A549 (cell line): ENCODE results near the gene MDGA2. TPM values are rescaled to one million over a fixed set of nuclear protein-coding genes. Genes with fewer than 3 reads are reported as not detected.

Experiments used
- ATAC-seq, 2 experiments: fragments of 200-7000 bp in 1 of 2; fragments of >200 bp in 1 of 2; cut with Nextera tagmentation in 1 of 2; cut with Tn5 transposase in 1 of 2; 3 replicates each; pipeline versions ENCODE4 v1.8.0 to v1.9.1; 2018 to 2020; ENCODE audit warnings: mild to moderate bottlenecking in 1 of 2, moderate library complexity in 1 of 2
- CTCF ChIA-PET: fragments of 300-600 bp; sonication (Branson Sonifier 250); formaldehyde crosslinking; extraction: SDS; loops from one replicate; lab custom pipeline; 2021; ENCODE audit warnings: antibody characterized with exemption, inconsistent platforms; lab: Yijun Ruan, JAX
- POLR2A ChIA-PET: fragments of 350-600 bp; formaldehyde crosslinking; extraction: SDS; loops from one replicate; lab custom pipeline; 2021; ENCODE audit warnings: antibody characterized with exemption, inconsistent platforms; lab: Yijun Ruan, JAX
- DNase-seq, 2 experiments: peaks; one replicate each; pipeline versions ENCODE4 v3.0.0 to v3.0.0-alpha.2; 2011 to 2016; ENCODE audit warnings: low read depth in 1 of 2, low spot score in 1 of 2
- FAIRE-seq: peaks from 2 replicates; lab custom pipeline; 2011; peaks lifted over from hg19 to GRCh38; lab: Jason Lieb, UNC
- H3K27ac ChIP-seq, 2 experiments: fragments of >200 bp; sonication (Bioruptor Twin); formaldehyde crosslinking; 3 replicates each; pipeline ENCODE4 v1.5.1; 2016 to 2017
- H3K4me1 ChIP-seq: fragments of >200 bp; sonication (Bioruptor Twin); formaldehyde crosslinking; 3 replicates; pipeline ENCODE4 v1.6.1; 2016
- H3K4me2 ChIP-seq: fragments of >200 bp; sonication (Bioruptor Twin); formaldehyde crosslinking; 3 replicates; pipeline ENCODE4 v1.6.1; 2016
- H3K4me3 ChIP-seq: fragments of >200 bp; sonication (Bioruptor Twin); formaldehyde crosslinking; 3 replicates; pipeline ENCODE4 v1.5.1; 2016
- H3K9me3 ChIP-seq: fragments of >200 bp; sonication (Bioruptor Twin); formaldehyde crosslinking; 3 replicates; pipeline ENCODE4 v1.6.1; 2016
- BHLHE40 ChIP-seq: IDR thresholded peaks from 2 replicates; pipeline ENCODE4 v1.6.1; 2012; ENCODE audit warnings: low read depth, low read length, inconsistent platforms
- CBX2 ChIP-seq: fragments of 200-600 bp; sonication (generic); IDR thresholded peaks from 2 replicates; pipeline ENCODE4 v1.6.1; 2016; ENCODE audit warnings: low read depth, mild to moderate bottlenecking, borderline replicate concordance
- CBX8 ChIP-seq: fragments of 200-600 bp; sonication (generic); IDR thresholded peaks from 2 replicates; pipeline ENCODE4 v1.6.1; 2016
- CHD4 ChIP-seq: fragments of 200-600 bp; sonication (generic); IDR thresholded peaks from 2 replicates; pipeline ENCODE4 v1.6.1; 2016; ENCODE audit warnings: antibody characterized with exemption, mild to moderate bottlenecking, borderline replicate concordance
- EHMT2 ChIP-seq: fragments of 200-600 bp; sonication (generic); IDR thresholded peaks from 2 replicates; pipeline ENCODE4 v1.6.1; 2016; ENCODE audit warnings: antibody characterized with exemption, low read depth, mild to moderate bottlenecking, moderate library complexity
- ESRRA ChIP-seq: fragments of 150-350 bp; IDR thresholded peaks from 2 replicates; pipeline ENCODE4 v1.6.1; 2014; ENCODE audit warnings: mild to moderate bottlenecking, low read length, borderline replicate concordance
- FOSB ChIP-seq: fragments of 250-450 bp; sonication (Bioruptor Pico); IDR thresholded peaks from 2 replicates; pipeline ENCODE4 v1.5.0; 2020; ENCODE audit warnings: mild to moderate bottlenecking, moderate library complexity
- FOSL2 ChIP-seq, 2 experiments: fragments of 450-650 bp in 1 of 2; fragments of >200 bp in 1 of 2; sonication (Bioruptor Twin) in 1 of 2; formaldehyde crosslinking; IDR thresholded peaks; 2 replicates each; pipeline versions ENCODE4 v1.5.0 to v1.6.1; 2016 to 2020; ENCODE audit warnings: mild to moderate bottlenecking in 1 of 2, moderate library complexity in 1 of 2
- FOXS1 ChIP-seq: fragments of 250-450 bp; sonication (Bioruptor Pico); IDR thresholded peaks from 2 replicates; pipeline ENCODE4 v1.5.0; 2020; ENCODE audit warnings: mild to moderate bottlenecking, moderate library complexity
- GATA3 ChIP-seq: IDR thresholded peaks from 2 replicates; pipeline ENCODE4 v1.6.1; 2012; ENCODE audit warnings: borderline replicate concordance
- HEYL ChIP-seq: fragments of 250-450 bp; sonication (Bioruptor Pico); IDR thresholded peaks from 2 replicates; pipeline ENCODE4 v1.8.0; 2021; ENCODE audit warnings: mild to moderate bottlenecking, moderate library complexity
- HOXA7 ChIP-seq: fragments of 250-450 bp; sonication (Bioruptor Pico); IDR thresholded peaks from 2 replicates; pipeline ENCODE4 v1.5.0; 2020; ENCODE audit warnings: mild to moderate bottlenecking, moderate library complexity
- HOXB13 ChIP-seq: fragments of 250-450 bp; sonication (Bioruptor Pico); IDR thresholded peaks from 2 replicates; pipeline ENCODE4 v1.5.0; 2020; ENCODE audit warnings: low read depth, mild to moderate bottlenecking, moderate library complexity
- JUNB ChIP-seq: fragments of >200 bp; sonication (Bioruptor Twin); formaldehyde crosslinking; IDR thresholded peaks from 2 replicates; pipeline ENCODE4 v1.6.1; 2016
- KDM1A ChIP-seq: fragments of 200-600 bp; sonication (generic); IDR thresholded peaks from 2 replicates; pipeline ENCODE4 v1.6.1; 2016; ENCODE audit warnings: low read depth, mild to moderate bottlenecking
- MAFK ChIP-seq: fragments of 450-650 bp; IDR thresholded peaks from 2 replicates; pipeline ENCODE4 v1.6.1; 2014; ENCODE audit not compliant: partially characterized antibody
- MYC ChIP-seq: IDR thresholded peaks from 2 replicates; pipeline ENCODE4 v1.6.1; 2012; ENCODE audit warnings: mild to moderate bottlenecking, inconsistent platforms, low read length, improper control_type of control experiment, borderline replicate concordance
- NR3C1 ChIP-seq: fragments of >200 bp; sonication (Bioruptor Twin); formaldehyde crosslinking; IDR thresholded peaks from 3 replicates; pipeline ENCODE4 v1.6.1; 2017
- POLR2A ChIP-seq: IDR thresholded peaks from 2 replicates; pipeline ENCODE4 v1.6.1; 2012; ENCODE audit warnings: mild to moderate bottlenecking, low read length
- RAD21 ChIP-seq, 2 experiments: fragments of >200 bp in 1 of 2; sonication (Bioruptor Twin) in 1 of 2; formaldehyde crosslinking in 1 of 2; IDR thresholded peaks in 1 of 2; conservative IDR thresholded peaks in 1 of 2; 2 replicates in 1 of 2; 3 replicates in 1 of 2; pipeline ENCODE4 v1.6.1; 2012 to 2018; ENCODE audit warnings: inconsistent platforms in 1 of 2
- RCOR1 ChIP-seq: fragments of 150-350 bp; IDR thresholded peaks from 2 replicates; pipeline ENCODE4 v1.6.1; 2014; ENCODE audit warnings: antibody characterized with exemption, low read length, low read depth
- RFX5 ChIP-seq: fragments of 450-650 bp; IDR thresholded peaks from 2 replicates; pipeline ENCODE4 v1.7.1; 2014; ENCODE audit warnings: antibody characterized with exemption, mild to moderate bottlenecking, moderate library complexity
- RNF2 ChIP-seq: fragments of 200-600 bp; sonication (generic); IDR thresholded peaks from 2 replicates; pipeline ENCODE4 v1.6.1; 2016; ENCODE audit warnings: low read depth, mild to moderate bottlenecking, antibody characterized with exemption, moderate library complexity, borderline replicate concordance
- SMC3 ChIP-seq: fragments of >200 bp; sonication (Bioruptor Twin); formaldehyde crosslinking; IDR thresholded peaks from 3 replicates; pipeline ENCODE4 v1.6.1; 2018; ENCODE audit warnings: inconsistent platforms
- SREBF2 ChIP-seq: fragments of 450-650 bp; IDR thresholded peaks from 2 replicates; pipeline ENCODE4 v1.6.1; 2014; ENCODE audit warnings: mild to moderate bottlenecking, moderate library complexity
- TFCP2L1 ChIP-seq: fragments of 250-450 bp; sonication (Bioruptor Pico); IDR thresholded peaks from 2 replicates; pipeline ENCODE4 v1.5.0; 2021; ENCODE audit warnings: mild to moderate bottlenecking
- TP53 ChIP-seq: fragments of 250-450 bp; sonication (Bioruptor Pico); IDR thresholded peaks from 2 replicates; pipeline ENCODE4 v1.5.0; 2021; ENCODE audit warnings: mild to moderate bottlenecking, moderate library complexity
- ZC3H11A ChIP-seq: fragments of 450-650 bp; IDR thresholded peaks from 2 replicates; pipeline ENCODE4 v1.6.1; 2014; ENCODE audit warnings: antibody characterized with exemption, mild to moderate bottlenecking
- ZFP36 ChIP-seq: fragments of 450-650 bp; IDR thresholded peaks from 2 replicates; pipeline ENCODE4 v1.6.1; 2014; ENCODE audit warnings: borderline replicate concordance; ENCODE audit not compliant: partially characterized antibody
- ZNF302 ChIP-seq: fragments of 250-450 bp; sonication (Bioruptor Pico); IDR thresholded peaks from 2 replicates; pipeline ENCODE4 v1.9.0; 2021; ENCODE audit warnings: inconsistent platforms, mild to moderate bottlenecking, moderate library complexity
- WGBS: methylation state at CpG from one replicate; pipeline ENCODE4 v1.1.6; 2017; ENCODE audit errors: missing lambda C conversion rate; 5-methylcytosine and 5-hydroxymethylcytosine counted together
- polyA plus RNA-seq, 4 experiments: library from polyadenylated mRNA; depleted of rRNA in 3 of 4; stranded (reverse); fragments of >200 nt; fragmentation: RNase III in 1 of 4; extraction: RNeasy Plus Mini Kit Qiagen cat#74134 plus additional on column Dnase treatment in 1 of 4; gene quantifications; 2 replicates in 3 of 4; 3 replicates in 1 of 4; pipeline ENCODE4 v1.2.3, GENCODE V29; 2011 to 2017
- TF ChIP-seq, protein P1 (sequence below): IDR thresholded peaks from 2 replicates; pipeline ENCODE4 v1.6.1; 2012
- TF ChIP-seq, protein P2 (sequence below): fragments of 250-450 bp; sonication (Bioruptor Pico); IDR thresholded peaks from 2 replicates; pipeline ENCODE4 v1.5.0; 2020; ENCODE audit warnings: low read depth, mild to moderate bottlenecking, moderate library complexity
- TF ChIP-seq, protein P3 (sequence below): fragments of >200 bp; sonication (Bioruptor Twin); formaldehyde crosslinking; IDR thresholded peaks from 2 replicates; pipeline ENCODE4 v1.6.1; 2016
- TF ChIP-seq, protein P4 (sequence below): IDR thresholded peaks from 2 replicates; pipeline ENCODE4 v1.6.1; 2012; ENCODE audit warnings: low read depth, borderline replicate concordance

Gene MDGA2
- polyA plus RNA-seq, 2 of the 4 experiments (the other 2 are of a cell fraction): 0.08 to 0.12 TPM

DNA sequence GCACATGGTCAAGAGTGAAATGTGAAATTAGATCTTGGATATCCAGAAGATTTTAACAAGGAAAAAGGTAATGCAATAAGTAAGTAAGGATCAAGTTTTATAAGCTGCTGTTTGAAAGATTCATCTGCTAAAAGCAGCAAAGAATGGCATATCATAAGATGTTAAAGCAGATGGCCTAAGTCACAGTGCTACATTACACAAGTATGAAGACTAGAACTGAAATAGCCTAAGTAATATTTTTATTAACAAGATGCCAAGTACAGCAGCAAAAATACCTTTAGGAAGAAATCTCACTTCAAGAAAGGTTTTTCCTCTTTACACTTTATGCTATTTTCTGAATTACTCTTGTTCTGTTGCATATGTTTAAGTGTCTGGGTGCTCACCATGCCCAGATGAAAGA is 414.1 kb downstream of the MDGA2 start:
- Histone ChIP-seq H3K27ac (no peak overlapping the region), H3K9me3 (no peaks in the 10 kb centered on the region), H3K4me2 (no peak overlapping the region), H3K4me1 (no peaks in the 10 kb centered on the region), H3K4me3 (no peak overlapping the region)
- ATAC-seq (no peak), DNase-seq (no peak), FAIRE-seq (no peak)
- TF ChIP-seq, protein P1, sequence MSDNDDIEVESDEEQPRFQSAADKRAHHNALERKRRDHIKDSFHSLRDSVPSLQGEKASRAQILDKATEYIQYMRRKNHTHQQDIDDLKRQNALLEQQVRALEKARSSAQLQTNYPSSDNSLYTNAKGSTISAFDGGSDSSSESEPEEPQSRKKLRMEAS: no peak
- TF ChIP-seq RAD21 (conservative IDR thresholded peaks at IDR 0.05 in 1 of 2, IDR thresholded peaks at IDR 0.05 in 1 of 2): no peak
- TF ChIP-seq GATA3: no peak
- TF ChIP-seq SREBF2: no peak
- TF ChIP-seq NR3C1: no peak
- TF ChIP-seq FOSB (CRISPR knock-in tag): no peak
- no peak for TF ChIP-seq ESRRA
- no peak for TF ChIP-seq TFCP2L1 (CRISPR knock-in tag)
- no peak for TF ChIP-seq CHD4
- TF ChIP-seq MAFK: no peak
- ChIA-PET POLR2A (no interaction called here), CTCF (no interaction called here)

DNA sequence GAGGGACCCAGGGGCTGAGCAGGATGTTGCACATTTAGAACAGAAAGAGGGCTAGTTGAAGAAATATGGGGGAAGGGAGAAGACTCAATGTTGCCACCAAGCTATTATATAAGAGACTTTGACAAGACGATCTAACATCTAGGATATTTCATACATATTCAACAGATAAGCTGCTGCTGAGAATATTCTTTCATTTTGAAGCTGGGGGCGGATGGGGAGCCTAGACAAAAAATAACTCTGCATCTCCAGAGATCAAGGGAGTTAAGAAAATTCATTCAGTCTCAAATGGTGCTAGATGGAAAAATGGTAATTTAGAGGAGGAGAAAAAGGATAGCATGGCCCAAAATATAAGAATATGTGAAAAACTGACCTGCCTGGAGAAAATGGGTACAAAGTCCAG is 415.6 kb downstream of the MDGA2 start:
- DNase-seq (no peak), ATAC-seq (no peak), FAIRE-seq (no peak)
- TF ChIP-seq RNF2: no peak
- no peak for TF ChIP-seq HOXA7 (CRISPR knock-in tag)
- no peak for TF ChIP-seq RCOR1
- no peak for TF ChIP-seq TFCP2L1 (CRISPR knock-in tag)
- no peak for TF ChIP-seq MAFK
- TF ChIP-seq, protein P2, sequence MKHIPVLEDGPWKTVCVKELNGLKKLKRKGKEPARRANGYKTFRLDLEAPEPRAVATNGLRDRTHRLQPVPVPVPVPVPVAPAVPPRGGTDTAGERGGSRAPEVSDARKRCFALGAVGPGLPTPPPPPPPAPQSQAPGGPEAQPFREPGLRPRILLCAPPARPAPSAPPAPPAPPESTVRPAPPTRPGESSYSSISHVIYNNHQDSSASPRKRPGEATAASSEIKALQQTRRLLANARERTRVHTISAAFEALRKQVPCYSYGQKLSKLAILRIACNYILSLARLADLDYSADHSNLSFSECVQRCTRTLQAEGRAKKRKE: no peak
- no peak for TF ChIP-seq HEYL (CRISPR knock-in tag)
- TF ChIP-seq JUNB: no peak
- TF ChIP-seq KDM1A: no peak
- TF ChIP-seq FOSL2 (IDR thresholded peaks at IDR 0.05): no peak
- no peak for TF ChIP-seq FOSL2 (CRISPR knock-in tag; IDR thresholded peaks at IDR 0.05)
- no peak for TF ChIP-seq BHLHE40
- TF ChIP-seq, protein P3, sequence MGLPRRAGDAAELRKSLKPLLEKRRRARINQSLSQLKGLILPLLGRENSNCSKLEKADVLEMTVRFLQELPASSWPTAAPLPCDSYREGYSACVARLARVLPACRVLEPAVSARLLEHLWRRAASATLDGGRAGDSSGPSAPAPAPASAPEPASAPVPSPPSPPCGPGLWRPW: no peak
- TF ChIP-seq CBX8: no peak
- TF ChIP-seq TP53: no peak
- TF ChIP-seq ZNF302 (CRISPR knock-in tag): no peak
- TF ChIP-seq HOXB13 (CRISPR knock-in tag): no peak
- no peak overlapping the region for H3K27ac ChIP-seq
- H3K9me3 ChIP-seq: no peaks in the 10 kb centered on the region
- ChIA-PET POLR2A (no interaction called here), CTCF (interaction anchor here (1.0 kb wide), 1 partner anchor 12 kb away, joined by 3 read pairs; no protein-coding TSS in a partner anchor)
- no peak overlapping the region for H3K4me2 ChIP-seq
- H3K4me3 ChIP-seq: no peak overlapping the region
- 4% methylated on average over 2 of the region's 2 CpGs for WGBS
- H3K4me1 ChIP-seq: no peaks in the 10 kb centered on the region

DNA sequence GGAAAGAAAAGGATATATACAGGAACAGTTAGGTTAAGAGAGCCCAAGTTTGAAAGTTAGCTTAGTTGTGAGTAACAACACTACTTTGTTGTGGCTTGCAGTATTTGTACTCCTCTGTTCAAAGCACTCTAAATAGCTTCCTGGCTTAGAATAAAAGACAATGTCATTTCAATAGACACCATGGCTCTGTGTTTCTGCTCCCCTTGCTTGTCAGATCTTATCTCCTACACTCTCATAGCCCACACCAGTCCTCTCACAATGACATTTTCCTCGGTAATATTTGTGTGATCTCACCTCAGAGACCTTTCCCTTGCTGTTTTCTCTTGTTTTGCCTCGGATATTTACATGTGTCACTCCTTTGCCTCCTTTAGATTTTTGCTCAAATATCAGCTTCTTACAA is 418.4 kb downstream of the MDGA2 start:
- FAIRE-seq (no peak), DNase-seq (no peak), ATAC-seq (no peak)
- Histone ChIP-seq H3K4me1 (no peaks in the 10 kb centered on the region), H3K4me2 (no peak overlapping the region), H3K4me3 (no peak overlapping the region), H3K9me3 (no peaks in the 10 kb centered on the region), H3K27ac (no peak overlapping the region)
- POLR2A ChIA-PET: no interaction called here
- WGBS: 3% methylated on average over 2 of the region's 2 CpGs
- TF ChIP-seq FOSL2 (IDR thresholded peaks at IDR 0.05) (no peak), FOSL2 (CRISPR knock-in tag; IDR thresholded peaks at IDR 0.05) (no peak), POLR2A (no peak), EHMT2 (no peak), MAFK (no peak), CBX2 (no peak), MYC (no peak), SMC3 (no peak), ESRRA (no peak), CBX8 (no peak), ZFP36 (no peak), RFX5 (no peak), FOXS1 (CRISPR knock-in tag) (no peak), CHD4 (no peak), ZC3H11A (no peak)
- TF ChIP-seq, protein P4, sequence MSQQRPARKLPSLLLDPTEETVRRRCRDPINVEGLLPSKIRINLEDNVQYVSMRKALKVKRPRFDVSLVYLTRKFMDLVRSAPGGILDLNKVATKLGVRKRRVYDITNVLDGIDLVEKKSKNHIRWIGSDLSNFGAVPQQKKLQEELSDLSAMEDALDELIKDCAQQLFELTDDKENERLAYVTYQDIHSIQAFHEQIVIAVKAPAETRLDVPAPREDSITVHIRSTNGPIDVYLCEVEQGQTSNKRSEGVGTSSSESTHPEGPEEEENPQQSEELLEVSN: no peak
- TF ChIP-seq, protein P2: no peak
- TF ChIP-seq, protein P1: no peak
- CTCF ChIA-PET: no interaction called here
